Body of pancreas (tissue), 4 donors: Measurements from ENCODE around the gene JAKMIP2. TPM values are rescaled to one million over a fixed set of nuclear protein-coding genes. Genes with fewer than 3 reads are reported as not detected.
"Not testable (repeated sequence)": the region's sequence is repeated elsewhere in the genome, so short reads cannot be mapped to it uniquely, and the experiment has no call there.

Experiments
- ATAC-seq: fragments of 150-250 bp; one replicate; pipeline ENCODE4 v1.9.1; 2016
- DNase-seq, 4 donors: peaks; one replicate each; pipeline ENCODE4 v3.0.0-alpha.2; 2019
- H3K27ac ChIP-seq, 4 donors: fragments of 200-600 bp; sonication (generic); 1 replicate in 3 of 4; 2 replicates in 1 of 4; pipeline versions ENCODE4 v1.5.1 to v1.6.1; 2016 to 2019; ENCODE audit warnings: mild to moderate bottlenecking in 1 of 4, mixed read lengths in 1 of 4, moderate library complexity in 1 of 4
- H3K27me3 ChIP-seq, 2 donors: fragments of 200-600 bp; sonication (generic); one replicate each; pipeline ENCODE4 v1.6.0; 2016; ENCODE audit warnings: mild to moderate bottlenecking in 1 of 2
- H3K36me3 ChIP-seq, 2 donors: fragments of 200-600 bp; sonication (generic); replicated peaks in 1 of 2; 2 replicates each; pipeline ENCODE4 v1.5.1; 2016; ENCODE audit warnings: low read depth in 2 of 2; ENCODE audit not compliant: insufficient read depth in 1 of 2
- H3K4me1 ChIP-seq: fragments of 200-600 bp; sonication (generic); one replicate; pipeline ENCODE4 v1.6.0; 2016
- H3K4me3 ChIP-seq, 2 donors: fragments of 200-600 bp; sonication (generic); 1 replicate in 1 of 2; 2 replicates in 1 of 2; pipeline ENCODE4 v1.5.1; 2016 to 2019
- H3K9me3 ChIP-seq, 3 donors: fragments of 200-600 bp; sonication (generic); 1 replicate in 2 of 3; 2 replicates in 1 of 3; pipeline ENCODE4 v1.5.1; 2016
- CTCF ChIP-seq, 7 experiments: fragments of 450-650 bp in 4 of 7; fragments of 200-600 bp in 3 of 7; sonication (generic) in 3 of 7; IDR thresholded peaks; one replicate each; pipeline ENCODE4 v1.5.1; 2016 to 2019; ENCODE audit warnings: antibody characterized with exemption in 7 of 7
- POLR2A ChIP-seq, 3 donors: fragments of 450-650 bp; IDR thresholded peaks; one replicate each; pipeline ENCODE4 v1.6.1; 2016; ENCODE audit warnings: antibody characterized with exemption in 3 of 3, mild to moderate bottlenecking in 2 of 3
- WGBS, 2 donors: methylation state at CpG; one replicate each; pipeline ENCODE4 v1.1.5; 2017; 5-methylcytosine and 5-hydroxymethylcytosine counted together
- intact Hi-C: fragments of 100-400 bp; cut with DNase I; formaldehyde crosslinking; loops from one replicate; pipeline ENCODE4 v1.15.1; 2023
- total RNA-seq, 2 donors: library from RNA; depleted of rRNA; stranded (reverse); fragments of >200 nt; gene quantifications; one replicate each; pipeline ENCODE4 v1.1.0, GENCODE V29; 2016

Gene JAKMIP2
- total RNA-seq, 2 donors from 2014 or later = 0.78 to 1.3 TPM

GRCh38 chr5:147803926-147804325, 21.4 kb upstream of the JAKMIP2 start:
- 24 to 56% methylated on average over 1 of the region's 1 CpG for WGBS, 2 donors
- Histone ChIP-seq H3K27ac (no peak overlapping the region), H3K36me3 (no peaks in the 10 kb centered on the region), H3K4me1 (no peaks in the 10 kb centered on the region), H3K4me3 (no peak overlapping the region), H3K9me3 (no peaks in the 10 kb centered on the region), H3K27me3 (no peaks in the 10 kb centered on the region)
- intact Hi-C loops = no loop called here
- ATAC-seq = no peak
- no peak for TF ChIP-seq CTCF (IDR thresholded peaks at IDR 0.05)
- no peak for TF ChIP-seq POLR2A (IDR thresholded peaks at IDR 0.05)
- DNase-seq = no peak

- H3K36me3 ChIP-seq = not testable (repeated sequence)
Measured at GRCh38 chr5:147803161-147803560, 20.6 kb upstream of the JAKMIP2 start.

GRCh38 chr5:147801461-147801860, 18.9 kb upstream of the JAKMIP2 start:
- Histone ChIP-seq H3K4me3 (no peak overlapping the region), H3K27me3 (no peaks in the 10 kb centered on the region), H3K36me3 (no peaks in the 10 kb centered on the region), H3K4me1 (no peaks in the 10 kb centered on the region), H3K27ac (no peak overlapping the region), H3K9me3 (no peaks in the 10 kb centered on the region)
- intact Hi-C loops = no loop called here
- no peak for DNase-seq
- TF ChIP-seq CTCF (IDR thresholded peaks at IDR 0.05) (no peak), POLR2A (IDR thresholded peaks at IDR 0.05) (no peak)
- ATAC-seq = no peak
- 67 to 80% methylated on average over 1 of the region's 1 CpG for WGBS, 2 donors

More at GRCh38 chr5:147803161-147803560, 20.6 kb upstream of the JAKMIP2 start:
- intact Hi-C loops, H3K4me1 ChIP-seq, H3K27me3 ChIP-seq, H3K9me3 ChIP-seq, H3K27ac ChIP-seq, ATAC-seq, DNase-seq, H3K4me3 ChIP-seq: not testable (repeated sequence)
- 69 to 73% methylated on average over 3 of the region's 3 CpGs for WGBS, 2 donors

GRCh38 chr5:147800491-147800890, 18.0 kb upstream of the JAKMIP2 start:
- Histone ChIP-seq H3K36me3 (no peaks in the 10 kb centered on the region), H3K27me3 (no peaks in the 10 kb centered on the region), H3K4me1 (no peaks in the 10 kb centered on the region), H3K4me3 (no peak overlapping the region), H3K27ac (no peak overlapping the region), H3K9me3 (no peaks in the 10 kb centered on the region)
- no peak for TF ChIP-seq CTCF (IDR thresholded peaks at IDR 0.05)
- no peak for TF ChIP-seq POLR2A (IDR thresholded peaks at IDR 0.05)
- intact Hi-C loops = no loop called here
- no peak for ATAC-seq
- DNase-seq = no peak
- 84% methylated on average over 3 of the region's 3 CpGs for WGBS, 2 donors

GRCh38 chr5:147796556-147797308, 14.2 kb upstream of the JAKMIP2 start:
- Histone ChIP-seq H3K9me3 (no peaks in the 10 kb centered on the region), H3K27ac (no peak overlapping the region), H3K4me3 (no peak overlapping the region), H3K36me3 (no peaks in the 10 kb centered on the region), H3K4me1 (no peaks in the 10 kb centered on the region), H3K27me3 (no peaks in the 10 kb centered on the region)
- TF ChIP-seq CTCF (IDR thresholded peaks at IDR 0.05) (no peak), POLR2A (IDR thresholded peaks at IDR 0.05) (no peak)
- no peak for DNase-seq
- intact Hi-C loops = no loop called here
- WGBS, 2 donors = 75 to 79% methylated on average over 6 of the region's 6 CpGs
- ATAC-seq = no peak
